CD1c-positive myeloid dendritic cell (primary cell): ENCODE measurements around the gene TM4SF4.
"Not testable (repeated sequence)": the region's sequence is repeated elsewhere in the genome, so short reads cannot be mapped to it uniquely, and the experiment has no call there.

Source experiments
- DNase-seq: peaks from one replicate; pipeline ENCODE4 v3.0.0-alpha.2; 2016; ENCODE audit errors: extremely low spot score

Gene TM4SF4

GRCh38 chr3:149474250-149474817, at the start of gene TM4SF4:
Gene TM4SF4 (plus strand): TSS chr3:149474697. CDS start chr3:149474878, 181 bp downstream.
- no peak for DNase-seq

- DNase-seq: peak; percentile 26
These were observed 49.6 kb upstream of the TM4SF4 start for GRCh38 chr3:149424918-149425317.

- no peak for DNase-seq
These were observed 48.2 kb upstream of the TM4SF4 start for GRCh38 chr3:149426325-149426724.

GRCh38 chr3:149428087-149428486, 46.4 kb upstream of the TM4SF4 start:
- DNase-seq: no peak

- no peak for DNase-seq
These were observed 44.3 kb upstream of the TM4SF4 start for GRCh38 chr3:149430216-149430615.

GRCh38 chr3:149432149-149432548, 42.3 kb upstream of the TM4SF4 start:
- DNase-seq: no peak

GRCh38 chr3:149435996-149436885, 38.3 kb upstream of the TM4SF4 start:
- no peak for DNase-seq

GRCh38 chr3:149437286-149437685, 37.2 kb upstream of the TM4SF4 start:
- DNase-seq: no peak

- no peak for DNase-seq
These were observed 36.8 kb upstream of the TM4SF4 start for GRCh38 chr3:149437710-149438109.

GRCh38 chr3:149438981-149439380, 35.5 kb upstream of the TM4SF4 start:
- DNase-seq: no peak

GRCh38 chr3:149441642-149442041, 32.9 kb upstream of the TM4SF4 start:
- no peak for DNase-seq

- DNase-seq: no peak
These were observed 32.5 kb upstream of the TM4SF4 start for GRCh38 chr3:149442043-149442442.

GRCh38 chr3:149442851-149443544, 31.5 kb upstream of the TM4SF4 start:
- no peak for DNase-seq

- DNase-seq: no peak
These were observed 31.0 kb upstream of the TM4SF4 start for GRCh38 chr3:149443545-149443912.

- DNase-seq: not testable (repeated sequence)
These were observed 29.6 kb upstream of the TM4SF4 start for GRCh38 chr3:149444867-149445266.

GRCh38 chr3:149448331-149448831, 26.1 kb upstream of the TM4SF4 start:
- peak; percentile 68 for DNase-seq

GRCh38 chr3:149449182-149449581, 25.3 kb upstream of the TM4SF4 start:
- no peak for DNase-seq

GRCh38 chr3:149449799-149450198, 24.7 kb upstream of the TM4SF4 start:
- no peak for DNase-seq

GRCh38 chr3:149450281-149450680, 24.2 kb upstream of the TM4SF4 start:
- DNase-seq: no peak

GRCh38 chr3:149452036-149452435, 22.5 kb upstream of the TM4SF4 start:
- no peak for DNase-seq

GRCh38 chr3:149453140-149453805, 21.2 kb upstream of the TM4SF4 start:
- DNase-seq: no peak

GRCh38 chr3:149454746-149455145, 19.8 kb upstream of the TM4SF4 start:
- DNase-seq: no peak
